ENCODE data around the gene SYK.
"Not testable (repeated sequence)": the region's sequence is repeated elsewhere in the genome, so short reads cannot be mapped to it uniquely, and the experiment has no call there.

Gene SYK

DNA sequence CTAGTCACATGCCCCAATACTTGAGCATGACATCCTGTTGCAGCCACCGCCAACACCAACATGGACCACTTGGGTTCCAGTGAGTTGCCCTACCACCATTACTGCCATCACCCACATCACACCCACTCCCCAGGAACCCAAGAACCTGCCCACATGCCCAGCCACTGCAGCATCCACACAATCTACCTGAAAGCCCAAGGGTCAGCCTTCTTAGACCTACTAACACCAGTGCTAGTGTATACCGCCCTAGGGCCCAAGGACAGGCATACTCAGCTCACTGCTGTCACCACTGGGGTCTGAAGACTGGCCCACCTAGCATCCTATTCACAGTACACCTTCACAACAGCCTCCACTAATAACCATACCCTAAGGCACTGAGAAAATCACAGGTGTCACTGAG is 82.0 kb downstream of the SYK start:
- no peak for DNase-seq

DNA sequence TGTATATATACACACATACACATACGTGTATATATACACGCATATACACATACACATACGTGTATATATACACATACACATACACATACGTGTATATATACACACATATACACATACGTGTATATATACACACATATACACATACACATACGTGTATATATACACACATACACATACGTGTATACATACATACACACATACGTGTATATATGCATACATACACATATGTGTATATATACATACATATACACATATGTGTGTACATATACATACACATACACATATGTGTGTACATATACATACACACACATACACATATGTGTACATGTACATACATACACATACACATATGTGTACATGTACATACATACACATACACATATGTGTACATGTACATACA is 82.6 kb downstream of the SYK start:
- DNase-seq: no peak

DNA sequence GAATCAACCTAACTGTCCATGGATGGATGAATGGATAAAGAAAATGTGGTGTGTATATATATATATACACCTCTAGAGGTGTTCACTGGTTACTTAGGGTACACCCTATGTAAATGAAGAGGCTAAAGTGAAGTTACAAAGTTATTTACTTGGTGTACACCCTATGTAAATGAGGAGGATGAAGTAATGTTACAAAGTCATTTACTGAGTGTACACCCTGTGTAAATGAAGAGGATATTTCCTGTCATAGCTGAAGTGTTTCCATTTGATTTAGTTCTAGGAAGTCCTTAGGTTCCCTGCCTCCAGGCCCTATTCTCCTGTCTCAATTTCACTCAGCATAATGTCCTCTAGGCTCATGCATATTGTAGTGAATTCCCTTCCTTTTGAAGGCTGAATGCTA is 85.2 kb downstream of the SYK start:
- DNase-seq: not testable (repeated sequence)

DNA sequence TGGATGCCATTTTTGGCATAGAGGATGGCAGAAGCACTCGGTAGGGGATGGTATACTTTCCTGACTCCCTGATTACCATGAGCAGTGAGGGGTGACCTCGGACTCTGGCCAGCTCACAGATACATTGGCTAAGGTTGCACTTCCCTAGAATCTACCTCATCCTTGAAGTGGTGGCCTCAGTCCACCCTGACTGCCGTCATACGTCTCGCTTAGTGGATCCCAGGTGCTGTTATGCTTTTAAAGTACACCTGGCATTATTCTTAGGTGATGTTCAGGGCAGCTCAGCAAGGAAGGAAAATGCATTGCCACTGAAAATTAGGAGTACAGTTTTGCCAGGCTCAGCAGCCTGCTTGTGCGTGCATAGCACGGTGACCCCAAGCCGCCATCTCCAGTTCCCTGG is 87.3 kb downstream of the SYK start:
- no peak for DNase-seq

DNA sequence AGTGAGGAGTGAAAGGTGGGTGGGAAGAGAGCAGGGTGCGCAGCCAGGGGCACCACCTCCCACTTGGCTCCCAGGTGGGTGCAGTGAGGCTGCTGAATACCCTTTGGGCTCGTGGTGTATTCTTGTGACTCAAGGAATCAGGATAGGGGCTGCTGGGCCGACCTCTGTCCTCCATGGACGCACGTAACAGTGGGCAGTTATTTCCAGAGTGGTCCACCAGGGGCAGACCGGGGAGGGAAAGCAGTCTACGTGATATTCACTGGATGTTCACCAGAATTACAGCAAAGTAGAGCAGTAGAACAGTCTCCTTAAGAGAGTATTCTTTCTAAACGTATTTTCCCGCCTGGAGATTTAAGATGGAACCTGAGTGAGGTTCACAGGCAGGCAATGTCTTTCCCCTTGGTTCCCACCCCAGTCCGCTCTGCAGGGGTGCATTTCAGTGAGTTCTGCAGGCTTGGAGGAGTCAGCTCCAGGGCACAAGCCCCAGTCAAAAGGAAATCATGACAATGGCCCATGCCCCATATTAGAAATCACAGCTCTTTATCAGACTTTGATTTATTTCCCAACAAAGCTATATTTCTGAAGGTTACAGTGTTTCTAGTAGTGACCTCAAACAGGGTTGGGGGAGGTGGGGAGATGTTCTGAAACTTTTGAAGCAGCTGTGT is 88.7 kb downstream of the SYK start:
- DNase-seq: no peak

DNA sequence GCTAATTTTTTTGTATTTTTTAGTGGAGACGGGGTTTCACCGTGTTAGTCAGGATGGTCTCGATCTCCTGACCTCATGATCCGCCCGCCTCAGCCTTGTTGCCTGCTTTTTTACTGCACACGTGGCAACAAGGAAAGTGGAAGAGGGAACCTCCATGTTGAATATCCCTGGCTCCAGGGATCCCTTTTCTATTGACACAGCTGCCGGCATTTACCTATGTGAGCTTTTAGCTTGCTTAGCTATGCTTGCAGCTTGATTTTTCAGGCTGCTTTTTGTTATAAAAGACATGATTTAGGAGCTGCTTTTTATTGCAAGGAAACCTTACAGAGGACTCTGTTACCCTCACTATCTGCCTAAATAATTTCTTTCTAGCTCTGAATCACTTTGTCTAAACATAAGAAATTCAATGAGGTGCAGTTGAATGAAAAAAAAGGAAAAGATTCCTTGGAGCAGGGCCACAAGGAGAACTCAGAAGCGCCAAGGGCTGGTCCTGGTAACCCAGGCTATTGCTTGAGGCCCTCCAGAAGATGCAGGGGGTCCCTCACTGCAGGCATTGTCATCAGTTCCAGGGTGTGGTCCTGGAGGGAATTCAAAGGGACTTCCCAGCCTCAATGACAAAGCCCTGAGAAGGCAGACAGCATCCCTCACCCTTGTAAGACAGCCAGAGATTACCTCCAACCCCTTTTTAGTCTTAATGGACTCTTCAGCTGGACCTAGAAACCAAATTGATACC is 89.9 kb downstream of the SYK start:
- no peak for DNase-seq

DNA sequence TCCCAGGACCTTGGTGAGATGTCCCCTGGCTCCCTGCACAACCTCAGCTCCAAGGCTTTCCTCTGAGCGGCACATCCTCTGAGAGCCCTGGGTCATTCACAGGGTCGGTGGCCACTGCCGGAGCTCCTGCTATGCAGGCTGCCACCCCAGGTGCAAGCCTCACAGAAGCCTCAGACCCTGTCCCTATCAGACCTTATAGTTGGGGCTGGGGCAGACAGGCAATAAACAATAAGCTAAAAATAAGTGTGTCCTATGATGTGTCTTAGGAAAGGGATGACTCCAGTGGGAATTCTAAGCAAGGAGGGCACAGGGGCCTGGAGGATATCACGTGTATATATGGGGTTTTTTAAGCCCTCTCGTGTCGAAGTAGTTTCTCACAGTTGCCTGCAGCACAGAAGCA is 91.3 kb downstream of the SYK start:
- no peak for DNase-seq

DNA sequence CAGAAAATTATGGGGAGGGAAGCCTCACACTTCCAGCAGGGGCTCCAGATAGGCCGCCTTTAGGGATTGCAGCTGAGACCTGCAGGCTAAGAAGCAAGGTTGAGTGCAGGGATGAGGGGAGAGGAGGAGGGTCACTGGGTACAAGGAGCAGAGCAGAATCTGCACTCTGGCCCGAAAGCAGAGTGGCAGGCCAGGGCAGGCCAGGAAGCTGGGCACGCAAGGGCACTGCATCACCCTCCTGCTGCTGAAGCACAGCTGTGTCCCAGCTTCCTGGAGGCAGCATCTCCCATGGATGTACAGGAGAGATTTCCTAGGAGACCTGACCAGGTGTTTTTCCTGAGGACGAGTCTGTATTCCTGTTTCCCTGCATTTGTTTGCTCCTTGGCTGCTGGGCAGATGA is 92.1 kb downstream of the SYK start:
- no peak for DNase-seq

DNA sequence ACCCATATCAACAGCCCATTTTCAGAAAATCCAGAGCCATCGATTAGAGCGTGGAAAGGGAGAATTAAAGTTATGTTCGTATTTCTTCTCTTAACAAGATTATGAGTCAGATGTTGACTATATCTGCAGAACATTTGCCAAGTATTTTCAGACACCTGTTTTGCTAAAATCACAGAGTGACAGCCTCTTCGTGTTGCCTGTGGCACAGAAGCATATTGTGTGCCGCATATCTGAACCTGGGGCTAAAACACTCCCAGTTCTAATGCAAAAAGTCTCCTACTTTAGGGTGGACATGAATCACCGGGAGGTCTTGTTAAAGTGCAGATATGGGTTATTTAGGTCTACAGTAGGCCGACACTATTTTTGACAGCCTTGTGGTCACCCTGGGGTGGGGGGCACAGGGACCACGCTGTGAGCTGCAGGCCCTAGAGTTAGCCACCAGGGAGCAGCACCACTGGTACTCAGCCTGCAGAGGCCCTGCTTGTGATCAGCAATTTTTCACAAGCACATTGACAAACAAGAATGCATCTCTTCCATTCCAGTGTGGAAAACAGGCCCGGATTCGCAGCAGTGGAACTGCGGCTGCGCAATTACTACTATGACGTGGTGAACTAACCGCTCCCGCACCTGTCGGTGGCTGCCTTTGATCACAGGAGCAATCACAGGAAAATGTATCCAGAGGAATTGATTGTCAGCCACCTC is 93.5 kb downstream of the SYK start:
- DNase-seq: no peak

DNA sequence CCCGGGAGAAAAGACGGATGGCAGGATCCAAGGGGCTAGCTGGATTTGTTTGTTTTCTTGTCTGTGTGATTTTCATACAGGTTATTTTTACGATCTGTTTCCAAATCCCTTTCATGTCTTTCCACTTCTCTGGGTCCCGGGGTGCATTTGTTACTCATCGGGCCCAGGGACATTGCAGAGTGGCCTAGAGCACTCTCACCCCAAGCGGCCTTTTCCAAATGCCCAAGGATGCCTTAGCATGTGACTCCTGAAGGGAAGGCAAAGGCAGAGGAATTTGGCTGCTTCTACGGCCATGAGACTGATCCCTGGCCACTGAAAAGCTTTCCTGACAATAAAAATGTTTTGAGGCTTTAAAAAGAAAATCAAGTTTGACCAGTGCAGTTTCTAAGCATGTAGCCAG is 94.2 kb downstream of the SYK start:
- DNase-seq: no peak

DNA sequence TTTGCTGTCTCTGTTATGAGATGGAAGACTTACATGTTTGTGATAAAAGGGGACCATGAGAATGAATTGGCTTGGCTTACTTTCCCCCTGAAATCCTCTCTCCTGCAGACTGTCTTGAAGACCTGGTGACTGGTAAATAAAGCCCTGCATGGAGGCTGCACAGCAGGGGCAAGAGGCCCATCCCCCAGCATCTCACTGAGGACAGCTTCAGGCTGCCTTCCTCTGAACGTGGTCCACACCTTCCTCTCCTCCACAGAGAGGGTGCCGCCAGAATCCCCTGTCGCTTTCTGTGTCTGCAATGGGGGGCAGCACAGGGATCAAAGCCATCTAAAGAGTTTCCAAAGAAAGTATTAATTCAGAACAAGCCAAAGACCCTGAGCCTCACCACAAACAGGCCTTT is 94.6 kb downstream of the SYK start:
- DNase-seq: no peak

DNA sequence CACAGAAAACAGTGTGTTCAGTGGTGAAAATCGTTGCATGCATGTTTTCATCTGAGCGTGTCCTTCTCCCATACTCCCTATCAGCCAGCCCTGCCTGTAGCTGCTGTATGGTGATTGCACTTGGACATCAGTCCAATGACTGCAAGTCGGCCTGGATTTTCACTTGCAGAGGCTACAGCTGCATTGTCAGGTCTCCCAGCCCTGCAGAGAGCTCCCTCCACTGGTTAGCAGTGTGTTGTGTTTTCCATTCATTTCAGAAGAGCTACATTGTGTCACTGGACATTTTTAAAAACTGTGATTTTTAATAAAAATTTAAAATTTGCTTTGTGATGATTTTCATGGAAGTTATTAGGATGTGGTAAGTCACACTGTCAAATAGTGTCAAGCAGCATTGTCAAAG is 96.6 kb downstream of the SYK start:
- DNase-seq: no peak

DNA sequence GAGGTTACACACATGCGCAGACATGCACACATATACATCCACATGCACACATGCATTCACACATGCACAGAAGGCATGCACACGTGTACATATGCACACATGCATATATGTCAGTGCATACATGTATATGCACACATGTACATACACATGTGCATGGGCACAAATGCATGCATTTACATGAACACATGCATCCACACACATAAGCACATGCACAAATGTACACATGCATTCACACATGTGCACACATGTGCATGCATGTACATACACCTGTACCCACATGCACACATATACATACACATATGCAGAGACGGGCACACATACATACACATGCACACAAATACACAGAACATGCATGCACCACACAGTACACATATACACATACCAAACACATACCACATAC is 97.7 kb downstream of the SYK start:
- no peak for DNase-seq

DNA sequence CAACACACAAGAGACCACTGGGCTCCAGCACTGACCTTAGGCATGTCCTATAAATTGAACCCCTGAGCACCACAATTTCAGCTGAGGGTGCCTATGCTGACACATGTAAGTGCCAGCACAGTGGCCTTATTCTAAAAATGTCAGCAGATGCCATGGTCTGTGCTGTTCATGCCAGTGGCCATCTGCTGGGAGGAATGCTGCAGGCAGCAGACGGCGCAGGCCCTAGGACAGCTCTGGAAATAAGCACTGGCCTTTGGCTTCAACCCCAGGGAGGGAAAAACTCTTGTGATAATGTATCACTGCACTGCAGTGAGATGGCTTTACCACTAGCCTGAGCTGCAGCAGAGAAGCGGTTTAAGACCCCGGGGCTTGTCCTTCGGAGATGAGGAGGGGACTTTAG is 98.5 kb downstream of the SYK start:
- DNase-seq: no peak

DNA sequence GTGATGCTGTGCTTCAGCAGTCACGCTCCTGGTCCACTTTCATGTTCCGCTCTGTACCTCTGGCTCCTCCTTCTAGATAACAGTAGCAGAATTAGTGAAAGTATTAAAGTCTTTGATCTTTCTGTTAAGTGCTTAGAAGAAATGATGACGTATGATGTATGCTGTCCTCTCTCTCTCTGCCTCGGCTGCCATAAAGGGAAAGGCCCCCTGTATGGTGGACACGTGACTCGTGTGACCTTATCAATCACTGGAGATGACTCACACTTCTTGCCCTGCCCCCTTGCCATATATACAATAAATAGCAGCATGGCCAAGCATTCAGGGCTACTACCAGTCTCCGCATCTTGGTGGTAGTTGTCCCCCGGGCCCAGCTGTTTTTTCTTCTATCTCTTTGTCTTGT is 100.3 kb downstream of the SYK start:
- no peak for DNase-seq

DNA sequence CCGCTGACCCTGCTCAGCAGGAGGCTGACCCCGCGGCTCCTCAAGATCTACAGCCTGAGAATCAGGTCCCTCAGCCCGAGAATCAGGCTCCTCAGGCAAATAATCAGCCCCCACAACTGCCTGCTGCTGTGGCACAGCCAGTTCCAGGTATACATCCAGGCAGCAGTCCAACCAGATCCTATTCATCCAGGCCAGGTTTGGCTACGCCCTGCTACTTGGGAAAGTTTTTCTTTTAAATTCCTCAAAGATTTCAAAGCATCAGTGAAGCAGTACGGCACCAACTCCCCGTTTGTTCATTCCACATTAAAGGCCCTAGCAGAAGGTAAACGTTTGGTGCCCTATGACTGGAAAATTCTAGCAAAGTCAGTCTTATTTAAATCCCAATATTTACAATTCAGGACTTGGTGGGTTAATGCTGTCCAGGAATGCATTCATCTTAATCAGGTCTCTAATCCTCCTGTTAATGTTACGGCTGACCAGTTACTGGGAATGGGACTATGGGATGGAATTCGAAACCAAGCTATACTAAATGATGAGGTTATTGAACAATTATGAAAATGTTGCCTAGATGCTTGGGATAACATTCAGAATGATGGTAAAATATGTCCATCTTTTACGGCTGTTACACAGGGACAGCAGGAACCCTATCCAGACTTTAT is 102.3 kb downstream of the SYK start:
- no peak for DNase-seq

DNA sequence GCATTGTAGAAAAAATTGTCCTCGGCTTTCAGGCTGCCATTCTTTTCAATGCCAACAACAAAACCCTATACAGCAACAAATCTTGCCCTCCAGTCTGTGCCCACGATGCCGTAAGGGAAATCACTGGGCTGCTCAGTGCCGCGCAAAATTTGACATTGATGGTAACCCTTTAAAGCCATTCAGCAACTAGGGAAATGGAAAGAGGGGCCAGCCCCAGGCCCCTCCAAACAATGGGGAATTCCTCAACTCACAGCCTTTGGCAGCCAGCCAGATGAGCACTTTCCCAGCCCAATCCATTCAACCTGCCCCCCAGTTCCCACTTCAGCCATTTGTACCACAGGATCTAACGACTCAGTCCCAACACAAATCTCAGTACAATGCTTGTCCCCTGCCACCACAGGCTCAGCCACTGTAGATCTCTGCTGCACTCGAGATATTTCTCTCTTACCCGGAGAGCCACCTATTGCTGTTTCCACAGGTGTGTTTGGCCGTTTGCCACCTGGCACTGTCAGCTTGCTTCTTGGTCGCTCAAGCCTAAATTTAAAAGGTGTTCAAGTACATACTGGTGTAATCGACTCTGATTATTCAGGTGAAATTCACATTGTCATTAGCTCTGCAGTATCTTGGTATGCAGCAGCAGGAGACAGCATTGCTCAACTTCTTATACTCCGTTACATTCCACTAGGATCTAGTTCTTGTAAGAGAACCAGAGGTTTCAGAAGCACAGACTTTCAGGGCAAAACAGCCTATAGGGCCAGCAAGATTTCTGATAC is 103.3 kb downstream of the SYK start:
- DNase-seq: peak; percentile 78

DNA sequence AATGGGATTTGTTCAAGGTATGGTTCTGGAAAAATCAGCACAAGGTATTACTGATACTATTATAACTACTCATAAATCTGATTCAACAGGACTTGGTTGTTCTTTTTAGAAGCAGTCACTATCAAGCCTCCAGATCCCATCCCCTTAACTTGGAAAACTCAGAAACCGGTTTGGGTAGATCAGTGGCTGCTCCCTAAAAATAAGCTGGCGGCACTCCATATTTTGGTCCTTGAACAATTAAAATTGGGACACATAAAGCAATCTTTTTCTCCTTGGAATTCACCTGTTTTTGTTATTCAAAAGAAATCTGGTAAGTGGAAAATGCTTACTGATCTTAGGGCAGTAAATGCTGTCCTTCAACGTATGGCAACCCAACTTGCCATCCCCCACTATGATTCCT is 104.2 kb downstream of the SYK start:
- DNase-seq: no peak

DNA sequence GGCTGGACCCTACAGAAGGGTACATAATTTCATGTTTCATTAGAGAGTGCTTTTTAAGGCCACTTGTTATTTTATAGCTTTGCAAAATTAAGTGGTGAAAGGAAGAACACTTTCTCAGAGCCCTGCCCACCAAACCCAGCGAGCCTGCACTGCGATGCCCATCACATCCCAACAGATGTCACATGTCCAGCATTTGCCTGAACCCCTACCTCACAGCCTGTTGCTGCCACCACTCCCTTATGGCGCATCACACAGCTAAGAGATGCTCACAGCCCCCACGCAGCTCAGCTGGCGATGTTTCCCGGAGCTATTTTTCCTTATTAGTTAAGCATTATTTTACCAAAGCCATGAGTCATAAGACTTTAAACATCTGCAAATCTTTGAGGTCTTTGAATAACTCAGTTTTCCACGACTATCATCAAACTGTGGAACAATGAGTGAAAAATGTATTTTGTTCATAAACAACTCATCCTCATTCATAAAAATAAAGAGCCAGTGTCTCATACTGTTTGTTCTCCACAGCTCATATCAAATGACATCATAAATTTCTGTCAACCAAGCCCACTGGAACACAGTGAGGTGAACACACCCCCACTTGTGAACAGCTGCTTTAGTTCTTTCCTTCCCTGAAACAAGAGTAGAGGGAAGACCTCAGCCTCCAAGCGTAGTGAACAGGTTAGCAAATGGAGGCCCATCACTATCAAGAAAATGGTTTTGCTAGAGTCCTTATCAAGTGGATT is 104.9 kb downstream of the SYK start:
- DNase-seq: no peak

DNA sequence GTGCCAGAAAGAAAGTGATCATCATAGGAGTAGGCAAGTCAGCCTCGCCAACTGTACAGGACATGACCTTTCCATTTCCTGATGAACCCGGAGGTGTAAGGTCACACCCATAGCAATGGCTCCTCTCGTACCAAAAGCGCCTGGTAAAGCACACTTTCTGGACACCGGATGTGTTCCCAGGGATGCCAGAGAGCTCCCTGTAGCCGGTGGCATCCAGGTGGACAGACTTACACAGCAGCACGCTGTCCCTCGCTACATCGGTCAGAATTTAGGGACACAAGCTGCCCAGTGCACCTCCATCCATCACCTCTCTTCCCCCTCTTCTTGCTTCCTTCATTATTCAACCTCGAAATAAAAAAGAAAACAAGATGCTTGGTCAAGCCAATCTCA is 105.4 kb downstream of the SYK start:
- DNase-seq: no peak

DNA sequence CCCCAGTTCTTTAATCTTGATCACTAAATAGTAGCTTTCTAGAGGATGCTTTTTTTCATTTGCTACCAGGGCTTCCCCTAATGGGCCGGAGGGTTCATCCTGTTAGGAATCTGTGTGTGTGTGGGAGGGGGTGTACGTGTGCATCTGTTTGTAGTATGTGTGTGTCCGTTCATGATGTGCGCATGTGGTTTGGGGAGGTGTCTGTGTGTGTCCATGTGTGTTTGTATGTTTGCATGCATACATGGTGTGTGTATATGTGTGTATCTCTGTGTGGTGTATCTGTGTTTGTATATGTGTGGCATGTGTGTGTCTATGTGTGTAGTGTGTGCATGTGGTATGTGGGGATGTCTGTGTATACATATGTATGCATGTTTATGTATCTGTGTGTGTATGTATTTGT is 106.2 kb downstream of the SYK start:
- DNase-seq: no peak

DNA sequence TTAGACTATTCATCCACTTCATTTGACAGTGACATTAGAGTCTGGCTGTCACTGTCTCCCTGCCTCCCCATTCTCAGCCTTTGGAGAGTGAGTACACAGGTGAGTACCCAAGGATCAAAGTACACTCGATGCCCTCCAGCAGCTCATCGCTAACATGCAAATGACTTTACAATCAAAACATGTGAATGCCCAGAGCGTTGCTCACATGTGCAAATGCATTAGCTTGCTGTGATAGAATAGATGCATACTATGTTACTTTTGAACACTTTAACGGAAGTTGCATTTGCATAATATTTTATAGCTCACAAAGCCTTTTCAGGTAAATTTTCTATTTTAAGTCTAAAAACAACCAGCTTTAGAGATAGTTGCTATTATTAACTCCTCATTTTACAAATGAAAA is 107.6 kb downstream of the SYK start:
- no peak for DNase-seq
